Suprapubic skin (tissue), 4 donors: ENCODE measurements around the gene WDR6.

ENCODE experiments used
- EP300 ChIP-seq: sonication (generic); formaldehyde crosslinking; IDR thresholded peaks from one replicate; pipeline ENCODE4 v1.6.1; 2017; ENCODE audit warnings: antibody characterized with exemption
- POLR2A ChIP-seq, 2 donors: fragments of 450-650 bp; IDR thresholded peaks; one replicate each; pipeline ENCODE4 v1.6.1; 2017; ENCODE audit warnings: antibody characterized with exemption in 2 of 2, mild to moderate bottlenecking in 2 of 2, moderate library complexity in 2 of 2
- POLR2AphosphoS5 ChIP-seq, 3 donors: sonication (generic); formaldehyde crosslinking; IDR thresholded peaks; one replicate each; pipeline ENCODE4 v1.6.1; 2017; ENCODE audit warnings: antibody characterized with exemption in 3 of 3
- TF ChIP-seq, protein P1 (sequence below), 2 donors: fragments of 200-600 bp in 1 of 2; fragments of 450-650 bp in 1 of 2; sonication (generic) in 1 of 2; IDR thresholded peaks; one replicate each; pipeline ENCODE4 v1.5.1; 2016 to 2019; ENCODE audit warnings: antibody characterized with exemption in 2 of 2, mild to moderate bottlenecking in 1 of 2, moderate library complexity in 1 of 2

GRCh38 chr3:49007771-49008528 lies 759 bp downstream of the WDR6 start:
- TF ChIP-seq, protein P1, sequence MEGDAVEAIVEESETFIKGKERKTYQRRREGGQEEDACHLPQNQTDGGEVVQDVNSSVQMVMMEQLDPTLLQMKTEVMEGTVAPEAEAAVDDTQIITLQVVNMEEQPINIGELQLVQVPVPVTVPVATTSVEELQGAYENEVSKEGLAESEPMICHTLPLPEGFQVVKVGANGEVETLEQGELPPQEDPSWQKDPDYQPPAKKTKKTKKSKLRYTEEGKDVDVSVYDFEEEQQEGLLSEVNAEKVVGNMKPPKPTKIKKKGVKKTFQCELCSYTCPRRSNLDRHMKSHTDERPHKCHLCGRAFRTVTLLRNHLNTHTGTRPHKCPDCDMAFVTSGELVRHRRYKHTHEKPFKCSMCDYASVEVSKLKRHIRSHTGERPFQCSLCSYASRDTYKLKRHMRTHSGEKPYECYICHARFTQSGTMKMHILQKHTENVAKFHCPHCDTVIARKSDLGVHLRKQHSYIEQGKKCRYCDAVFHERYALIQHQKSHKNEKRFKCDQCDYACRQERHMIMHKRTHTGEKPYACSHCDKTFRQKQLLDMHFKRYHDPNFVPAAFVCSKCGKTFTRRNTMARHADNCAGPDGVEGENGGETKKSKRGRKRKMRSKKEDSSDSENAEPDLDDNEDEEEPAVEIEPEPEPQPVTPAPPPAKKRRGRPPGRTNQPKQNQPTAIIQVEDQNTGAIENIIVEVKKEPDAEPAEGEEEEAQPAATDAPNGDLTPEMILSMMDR (IDR thresholded peaks at IDR 0.05): no peak
- no peak for TF ChIP-seq EP300
- no peak for TF ChIP-seq POLR2A (IDR thresholded peaks at IDR 0.05)
- no peak for TF ChIP-seq POLR2AphosphoS5 (IDR thresholded peaks at IDR 0.05)
